CD4-positive, alpha-beta T cell treated with Interleukin-2 at 100 ng/mL for 4 hours (primary cell): Measurements from ENCODE around the gene ATG9B.
A peak's percentile ranks its signal among the peaks of the same experiment; 100 is the strongest.
"Not testable (repeated sequence)": the region's sequence is repeated elsewhere in the genome, so short reads cannot be mapped to it uniquely, and the experiment has no call there.

Experiments
- DNase-seq: peaks from one replicate; pipeline ENCODE4 v3.0.0-alpha.2; 2020; ENCODE audit warnings: low spot score

The ATG9B gene

DNA sequence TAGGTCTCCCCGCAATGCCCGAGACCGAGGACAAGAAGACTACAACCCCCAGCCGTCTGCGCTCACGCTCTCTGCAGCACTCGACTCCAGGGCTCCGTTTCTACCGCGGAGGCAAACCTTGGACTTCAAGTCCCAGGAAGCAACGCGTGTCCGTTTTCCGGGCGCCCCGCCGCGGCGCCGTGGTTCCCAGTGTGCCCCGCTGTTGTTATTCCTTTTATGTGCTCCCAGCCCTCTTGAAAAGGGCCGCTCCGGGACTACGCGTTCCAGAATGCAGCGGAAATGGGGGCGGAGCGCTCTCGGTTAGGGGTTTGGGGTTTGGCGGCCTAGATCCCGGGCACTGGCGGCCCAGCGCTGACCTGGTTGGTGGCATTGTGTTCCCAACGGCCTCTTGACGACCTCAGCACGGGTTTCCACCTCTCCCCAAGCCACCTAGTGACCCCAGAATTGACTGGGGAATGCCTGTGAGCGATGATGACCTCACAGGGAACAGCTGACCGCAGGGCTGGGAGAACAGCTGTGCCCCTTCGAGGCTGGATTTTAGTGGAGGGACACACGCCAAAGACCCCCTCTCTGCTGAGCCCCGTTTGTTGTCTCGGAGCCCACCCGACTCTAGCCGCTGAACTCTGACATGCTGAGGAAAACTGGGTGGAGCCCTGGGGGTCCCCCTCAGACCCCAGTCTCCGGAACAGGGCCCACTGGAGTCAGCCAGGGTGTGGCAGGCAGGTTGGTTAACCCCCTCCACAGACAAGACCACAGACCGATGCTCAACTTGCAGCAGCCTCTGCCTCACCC is 33.9 kb upstream of the ATG9B start:
- DNase-seq, result peak; percentile 99

DNA sequence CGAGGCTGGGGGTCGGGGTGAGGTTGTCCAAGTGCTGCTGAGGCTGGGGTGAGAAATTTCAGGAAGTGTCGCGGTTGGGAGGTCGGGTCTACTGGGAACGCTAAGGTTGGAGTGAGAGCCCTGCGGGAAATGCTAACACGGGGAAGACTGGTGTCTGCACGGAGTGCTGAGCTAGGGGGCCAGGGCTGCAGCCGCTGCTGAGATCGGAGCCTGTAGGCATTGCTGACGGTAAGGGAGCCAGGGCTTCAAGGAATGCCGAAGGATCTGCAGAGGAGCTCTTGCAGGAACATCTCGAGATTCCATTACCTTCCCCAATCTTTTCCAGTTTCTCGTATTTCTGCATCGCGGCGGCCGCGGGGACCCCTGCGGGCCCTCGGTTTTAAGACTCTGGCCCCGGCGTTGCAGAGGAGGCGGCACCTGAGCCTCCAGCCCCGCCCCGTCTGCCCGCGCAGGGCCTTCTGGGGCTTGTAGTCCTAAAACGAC is 33.3 kb upstream of the ATG9B start, which contains the start of gene CDK5:
TSS of gene CDK5 (minus strand) at position 392 of the 483 bp plus-strand sequence. CDS start at position 343, 49 bp downstream.
- DNase-seq, result no peak

DNA sequence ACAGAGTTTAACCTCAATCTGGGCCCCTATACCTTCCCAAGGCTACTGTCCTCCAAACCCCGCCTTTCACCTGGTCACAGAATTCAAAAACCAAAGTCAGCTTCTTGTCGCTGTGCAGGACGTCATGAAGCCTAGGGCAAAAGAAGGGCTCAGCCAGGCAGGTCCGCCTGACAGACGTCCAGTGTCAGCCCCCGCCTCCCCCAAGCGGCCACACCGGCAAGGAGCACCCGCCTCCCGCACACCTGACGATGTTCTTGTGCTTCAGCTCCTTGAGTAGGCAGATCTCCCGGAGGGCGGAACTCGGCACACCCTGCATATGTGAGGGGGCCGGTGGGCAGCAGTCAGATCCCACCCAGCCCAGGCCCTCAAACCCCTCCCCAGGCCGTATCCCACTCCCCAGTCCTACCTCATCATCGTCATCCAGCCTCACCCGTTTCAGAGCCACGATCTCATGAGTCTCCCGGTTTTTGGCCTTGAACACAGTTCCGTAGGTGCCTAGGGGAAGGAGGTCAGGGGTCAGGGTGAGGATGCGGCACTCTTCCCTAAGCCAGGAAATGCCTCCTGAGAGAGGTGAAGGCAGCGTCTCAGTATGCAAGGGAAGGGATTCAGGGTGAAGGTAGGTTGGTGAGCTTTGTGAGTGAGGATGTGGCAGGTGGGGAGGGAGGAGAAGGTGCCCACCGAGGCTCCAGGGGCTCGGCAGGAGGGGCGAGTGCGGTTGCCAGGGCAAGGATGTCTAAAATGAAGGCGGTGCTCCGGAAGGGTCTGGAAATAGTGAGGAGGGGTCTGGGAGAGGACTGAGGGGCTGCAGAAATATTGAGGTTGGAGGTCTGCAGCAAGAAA is 32.6 kb upstream of the ATG9B start:
- DNase-seq, result no peak

GRCh38 chr7:151056283-151056665 is 32.0 kb upstream of the ATG9B start:
- DNase-seq, result no peak

GRCh38 chr7:151053751-151054150 is 29.5 kb upstream of the ATG9B start:
- no peak for DNase-seq

- no peak for DNase-seq
Measured at GRCh38 chr7:151053096-151053495, 28.8 kb upstream of the ATG9B start.

DNA sequence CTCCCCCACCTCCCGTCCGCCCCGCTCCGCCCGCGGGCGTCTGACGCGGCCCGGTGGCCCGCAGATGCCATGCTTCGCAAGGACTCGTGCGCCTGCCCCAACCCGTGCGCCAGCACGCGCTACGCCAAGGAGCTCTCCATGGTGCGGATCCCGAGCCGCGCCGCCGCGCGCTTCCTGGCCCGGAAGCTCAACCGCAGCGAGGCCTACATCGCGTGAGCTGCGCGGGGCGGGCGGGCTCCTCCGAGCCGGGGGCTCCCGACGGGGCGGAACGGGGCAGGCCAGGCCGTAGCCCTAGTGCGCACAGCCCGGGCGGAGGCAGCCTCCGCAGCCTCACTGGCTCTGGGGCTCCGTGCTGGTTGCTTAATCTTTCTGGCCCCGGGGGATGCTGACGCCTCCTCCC is 26.8 kb upstream of the ATG9B start:
- peak; percentile 26 for DNase-seq

DNA sequence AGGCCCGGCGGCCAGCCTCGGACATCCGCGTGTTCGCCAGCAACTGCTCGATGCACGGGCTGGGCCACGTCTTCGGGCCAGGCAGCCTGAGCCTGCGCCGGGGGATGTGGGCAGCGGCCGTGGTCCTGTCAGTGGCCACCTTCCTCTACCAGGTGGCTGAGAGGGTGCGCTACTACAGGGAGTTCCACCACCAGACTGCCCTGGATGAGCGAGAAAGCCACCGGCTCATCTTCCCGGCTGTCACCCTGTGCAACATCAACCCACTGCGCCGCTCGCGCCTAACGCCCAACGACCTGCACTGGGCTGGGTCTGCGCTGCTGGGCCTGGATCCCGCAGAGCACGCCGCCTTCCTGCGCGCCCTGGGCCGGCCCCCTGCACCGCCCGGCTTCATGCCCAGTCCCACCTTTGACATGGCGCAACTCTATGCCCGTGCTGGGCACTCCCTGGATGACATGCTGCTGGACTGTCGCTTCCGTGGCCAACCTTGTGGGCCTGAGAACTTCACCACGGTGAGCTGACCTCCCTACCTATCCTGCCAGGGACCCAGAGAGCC is 24.7 kb upstream of the ATG9B start:
- DNase-seq, result no peak

DNA sequence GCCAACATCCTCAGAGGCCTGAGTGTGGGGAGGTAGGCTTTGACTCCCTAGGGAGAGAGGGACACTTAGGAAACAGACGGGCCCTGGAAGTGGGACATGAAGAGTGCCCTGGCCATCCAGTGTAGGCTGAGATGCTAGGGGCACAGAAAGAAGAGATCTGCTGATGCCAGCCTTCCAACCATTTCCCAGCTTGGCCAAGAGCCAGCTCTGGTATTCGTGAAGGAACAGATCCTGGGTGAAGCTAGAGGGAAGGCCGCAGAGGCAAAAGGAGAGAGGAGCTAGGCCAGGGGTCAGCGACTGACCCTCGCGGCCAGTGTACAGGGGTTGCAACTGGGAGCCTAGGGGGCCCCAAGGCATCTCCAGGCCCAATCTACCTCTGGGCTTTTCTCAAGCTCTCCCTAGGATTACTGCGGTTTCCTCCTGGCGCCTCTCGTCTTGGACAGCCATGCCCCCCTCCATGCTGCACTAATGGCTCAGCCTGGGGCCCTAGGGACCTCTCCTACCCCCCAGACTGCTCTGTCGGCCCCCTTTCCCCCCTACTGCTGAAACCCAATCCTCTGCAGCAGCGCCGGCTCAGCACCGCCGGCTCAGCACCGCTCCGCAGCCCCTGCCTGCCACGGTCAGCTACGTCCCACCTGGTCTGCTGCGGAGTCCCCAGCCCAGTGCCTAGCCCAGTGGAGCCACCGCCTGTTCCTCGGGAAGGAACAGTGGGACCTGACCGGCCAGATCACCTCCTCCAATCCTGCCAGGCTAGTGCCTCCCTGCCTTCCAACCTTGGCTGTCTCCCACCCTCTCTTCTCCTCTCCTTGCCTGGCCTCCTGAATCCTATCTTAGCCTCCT is 23.9 kb upstream of the ATG9B start, which contains the start of gene ASIC3:
TSS of gene ASIC3 (plus strand) at position 556 of the 840 bp plus-strand sequence. CDS start 355 bp downstream, outside the sequence.
- DNase-seq, result no peak

GRCh38 chr7:151046603-151047573 is 22.6 kb upstream of the ATG9B start:
- DNase-seq, result no peak

- DNase-seq, result no peak
Measured at GRCh38 chr7:151045967-151046366, 21.7 kb upstream of the ATG9B start.

DNA sequence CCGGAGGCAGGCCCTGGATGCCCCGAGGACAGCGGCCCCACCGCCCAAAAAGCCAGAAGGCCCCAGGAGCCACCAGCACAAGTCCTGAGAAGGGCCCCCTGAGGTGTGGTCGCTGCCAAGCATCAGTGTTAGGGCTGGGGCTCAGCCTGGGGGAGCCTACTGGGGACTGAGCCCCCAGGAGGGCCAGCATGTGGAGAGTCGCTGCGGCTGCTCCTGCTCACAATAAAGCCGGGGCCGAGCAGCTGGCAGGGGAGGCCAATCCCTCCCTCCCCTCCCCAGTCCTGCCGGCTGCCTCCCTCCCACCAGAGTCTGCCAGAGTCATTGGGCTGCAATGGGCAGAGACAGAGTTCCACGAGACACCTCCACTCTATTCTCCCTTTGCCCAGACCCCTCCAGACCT is 21.0 kb upstream of the ATG9B start:
- no peak for DNase-seq

DNA sequence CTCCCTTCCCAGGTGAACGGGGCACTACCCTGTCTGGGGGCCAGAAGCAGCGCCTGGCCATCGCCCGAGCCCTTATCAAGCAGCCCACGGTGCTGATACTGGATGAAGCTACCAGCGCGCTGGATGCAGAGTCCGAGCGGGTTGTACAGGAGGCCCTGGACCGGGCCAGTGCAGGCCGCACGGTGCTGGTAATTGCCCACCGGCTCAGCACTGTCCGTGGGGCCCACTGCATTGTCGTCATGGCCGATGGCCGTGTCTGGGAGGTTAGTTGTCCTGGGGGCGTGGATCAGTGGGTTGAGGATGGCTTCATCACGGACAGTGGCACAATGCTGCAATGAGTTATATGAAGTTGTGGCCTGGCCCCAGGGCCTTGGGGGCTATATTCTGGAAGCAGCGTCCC is 19.7 kb upstream of the ATG9B start:
- no peak for DNase-seq

DNA sequence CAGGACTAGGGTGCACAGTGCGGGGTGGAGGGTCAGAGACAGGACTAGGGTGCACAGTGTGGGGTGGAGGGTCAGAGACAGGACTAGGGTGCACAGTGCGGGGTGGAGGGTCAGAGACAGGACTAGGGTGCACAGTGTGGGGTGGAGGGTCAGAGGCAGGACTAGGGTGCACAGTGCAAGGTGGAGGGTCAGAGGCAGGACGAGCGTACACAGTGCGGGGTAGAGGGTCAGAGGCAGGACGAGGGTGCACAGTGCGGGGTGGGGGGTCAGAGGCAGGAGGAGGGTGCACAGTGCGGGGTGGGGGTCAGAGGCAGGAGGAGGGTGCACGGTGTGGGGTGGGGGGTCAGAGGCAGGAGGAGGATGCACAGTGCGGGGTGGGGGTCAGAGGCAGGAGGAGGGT is 19.2 kb upstream of the ATG9B start:
- not testable (repeated sequence) for DNase-seq

GRCh38 chr7:151040616-151041375 is 16.5 kb upstream of the ATG9B start:
- no peak for DNase-seq

GRCh38 chr7:151039850-151040548 is 15.7 kb upstream of the ATG9B start:
- DNase-seq, result no peak

- peak; percentile 55 for DNase-seq
Measured at GRCh38 chr7:151038951-151039849, 14.9 kb upstream of the ATG9B start.

GRCh38 chr7:151035902-151036301 is 11.6 kb upstream of the ATG9B start:
- no peak for DNase-seq
